Measurements from ENCODE around the gene FGD5. TPM values are rescaled to one million over a fixed set of nuclear protein-coding genes. Genes with fewer than 3 reads are reported as not detected.

Gene FGD5
- total RNA-seq, 1 experiment from 2014 or later = not detected

DNA sequence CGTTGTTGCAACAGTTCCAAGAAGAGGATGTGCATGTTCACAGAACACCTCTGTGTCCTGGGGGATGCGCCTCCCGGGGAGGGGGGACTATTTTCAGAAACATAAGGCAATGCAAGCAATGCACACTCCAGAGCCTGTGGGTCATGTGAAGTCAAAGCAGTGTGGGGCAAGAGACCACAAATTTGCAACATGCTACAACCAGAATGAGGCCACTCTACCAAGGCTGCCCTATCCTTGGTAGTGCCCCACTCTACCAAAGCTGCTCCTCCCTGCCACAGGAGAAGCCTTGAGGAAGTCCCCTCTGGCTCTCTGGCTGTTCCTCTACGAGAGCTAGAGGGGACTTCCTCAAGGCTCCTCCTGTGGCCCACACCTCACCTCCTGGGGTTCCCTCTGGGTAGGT, 120.2 kb downstream of the FGD5 start:
- no peak for TF ChIP-seq EZH2 (IDR thresholded peaks at IDR 0.05; ENCODE audit: borderline replicate concordance, low read depth, low read length, poor library complexity, severe bottlenecking)
- TF ChIP-seq, protein P1, sequence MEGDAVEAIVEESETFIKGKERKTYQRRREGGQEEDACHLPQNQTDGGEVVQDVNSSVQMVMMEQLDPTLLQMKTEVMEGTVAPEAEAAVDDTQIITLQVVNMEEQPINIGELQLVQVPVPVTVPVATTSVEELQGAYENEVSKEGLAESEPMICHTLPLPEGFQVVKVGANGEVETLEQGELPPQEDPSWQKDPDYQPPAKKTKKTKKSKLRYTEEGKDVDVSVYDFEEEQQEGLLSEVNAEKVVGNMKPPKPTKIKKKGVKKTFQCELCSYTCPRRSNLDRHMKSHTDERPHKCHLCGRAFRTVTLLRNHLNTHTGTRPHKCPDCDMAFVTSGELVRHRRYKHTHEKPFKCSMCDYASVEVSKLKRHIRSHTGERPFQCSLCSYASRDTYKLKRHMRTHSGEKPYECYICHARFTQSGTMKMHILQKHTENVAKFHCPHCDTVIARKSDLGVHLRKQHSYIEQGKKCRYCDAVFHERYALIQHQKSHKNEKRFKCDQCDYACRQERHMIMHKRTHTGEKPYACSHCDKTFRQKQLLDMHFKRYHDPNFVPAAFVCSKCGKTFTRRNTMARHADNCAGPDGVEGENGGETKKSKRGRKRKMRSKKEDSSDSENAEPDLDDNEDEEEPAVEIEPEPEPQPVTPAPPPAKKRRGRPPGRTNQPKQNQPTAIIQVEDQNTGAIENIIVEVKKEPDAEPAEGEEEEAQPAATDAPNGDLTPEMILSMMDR (conservative IDR thresholded peaks at IDR 0.05; ENCODE audit: low read depth, low read length) = no peak
- H3K9me3 ChIP-seq (ENCODE audit: low read depth, low read length, poor library complexity, severe bottlenecking) = no peaks in the 10 kb centered on the region
- ChIA-PET POLR2A (ENCODE audit: low non-redundant PET) (no interaction called here), CTCF (no interaction called here)
- intact Hi-C loops (cut with micrococcal nuclease; ENCODE audit: unreplicated experiment) = no loop called here
- no peaks in the 10 kb centered on the region for H3K27me3 ChIP-seq (replicated peaks; ENCODE audit: insufficient read depth, low read depth, low read length, poor library complexity)
- peaks cover 5% of the 10 kb centered on the region for H3K36me3 ChIP-seq (ENCODE audit: insufficient read depth, low read length, poor library complexity, severe bottlenecking)
- BruUV-seq (replicated peaks) = no TSS peak
- H3K4me1 ChIP-seq (ENCODE audit: insufficient read depth, low read length, poor library complexity, severe bottlenecking) = no peaks in the 10 kb centered on the region
- no peak for DNase-seq (ENCODE audit: low spot score)
- no peak overlapping the region for H3K27ac ChIP-seq (ENCODE audit: low read depth, low read length, poor library complexity, severe bottlenecking)
- no peak overlapping the region for H3K4me3 ChIP-seq (ENCODE audit: low read depth, low read length, poor library complexity, severe bottlenecking)

DNA sequence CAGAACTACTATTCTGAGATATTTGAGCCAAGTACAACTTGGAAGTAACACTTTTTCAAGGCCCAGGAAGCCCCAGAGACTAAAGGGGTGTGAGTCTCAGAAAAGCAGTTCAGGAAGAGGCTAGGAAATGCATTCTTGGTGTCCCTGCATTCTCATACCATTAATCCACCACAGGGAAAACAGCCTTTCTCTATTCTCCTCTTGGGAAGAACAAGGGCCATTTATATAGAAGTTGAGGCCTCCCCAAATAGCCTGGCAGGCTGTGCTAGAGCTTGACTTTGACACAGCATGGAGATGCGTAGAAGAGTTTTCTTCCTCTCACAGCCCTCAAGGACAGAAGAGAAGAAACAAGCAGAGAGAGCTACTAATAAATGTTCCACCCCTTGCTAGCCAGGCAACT, 123.1 kb downstream of the FGD5 start:
- Histone ChIP-seq H3K27me3 (replicated peaks; ENCODE audit: insufficient read depth, low read depth, low read length, poor library complexity) (no peaks in the 10 kb centered on the region), H3K9me3 (ENCODE audit: low read depth, low read length, poor library complexity, severe bottlenecking) (no peaks in the 10 kb centered on the region), H3K36me3 (ENCODE audit: insufficient read depth, low read length, poor library complexity, severe bottlenecking) (peaks cover 32% of the 10 kb centered on the region), H3K27ac (ENCODE audit: low read depth, low read length, poor library complexity, severe bottlenecking) (no peak overlapping the region), H3K4me1 (ENCODE audit: insufficient read depth, low read length, poor library complexity, severe bottlenecking) (peaks cover 8% of the 10 kb centered on the region), H3K4me3 (ENCODE audit: low read depth, low read length, poor library complexity, severe bottlenecking) (no peak overlapping the region)
- no peak for DNase-seq (ENCODE audit: low spot score)
- no TSS peak for BruUV-seq (replicated peaks)
- POLR2A ChIA-PET (ENCODE audit: low non-redundant PET) = no interaction called here
- CTCF ChIA-PET = no interaction called here
- TF ChIP-seq, protein P1 (conservative IDR thresholded peaks at IDR 0.05; ENCODE audit: low read depth, low read length) = no peak
- no peak for TF ChIP-seq EZH2 (IDR thresholded peaks at IDR 0.05; ENCODE audit: borderline replicate concordance, low read depth, low read length, poor library complexity, severe bottlenecking)
- intact Hi-C loops (cut with micrococcal nuclease; ENCODE audit: unreplicated experiment) = loop anchor here (10.0 kb wide), 1 partner anchor 767 kb away; the partner anchor contains the start of genes LSM3 and XPC

DNA sequence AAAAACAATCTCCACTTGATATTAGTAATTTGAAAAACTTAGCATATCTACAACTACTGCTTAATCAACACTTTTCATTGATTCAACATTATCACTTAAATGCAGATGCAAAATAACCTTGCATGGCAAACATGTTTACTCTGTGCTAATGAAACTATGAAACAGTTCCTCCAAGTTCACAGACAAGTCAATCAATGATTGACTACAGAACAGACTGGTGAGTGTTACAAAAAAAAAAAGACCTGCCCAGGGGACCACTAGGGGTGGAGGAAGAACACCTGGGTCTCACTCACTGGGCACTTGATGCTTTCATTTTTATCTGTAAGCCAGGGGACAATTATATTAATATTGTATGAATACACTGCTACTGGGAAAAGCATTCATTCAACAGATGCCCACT, 124.3 kb downstream of the FGD5 start:
- Histone ChIP-seq H3K27ac (ENCODE audit: low read depth, low read length, poor library complexity, severe bottlenecking) (no peak overlapping the region), H3K27me3 (replicated peaks; ENCODE audit: insufficient read depth, low read depth, low read length, poor library complexity) (no peaks in the 10 kb centered on the region), H3K9me3 (ENCODE audit: low read depth, low read length, poor library complexity, severe bottlenecking) (no peaks in the 10 kb centered on the region), H3K36me3 (ENCODE audit: insufficient read depth, low read length, poor library complexity, severe bottlenecking) (peaks cover 32% of the 10 kb centered on the region), H3K4me3 (ENCODE audit: low read depth, low read length, poor library complexity, severe bottlenecking) (no peak overlapping the region), H3K4me1 (ENCODE audit: insufficient read depth, low read length, poor library complexity, severe bottlenecking) (peaks cover 8% of the 10 kb centered on the region)
- CTCF ChIA-PET = no interaction called here
- intact Hi-C loops (cut with micrococcal nuclease; ENCODE audit: unreplicated experiment) = loop anchor here (10.0 kb wide), 1 partner anchor 768 kb away; the partner anchor contains the start of genes LSM3 and XPC
- DNase-seq (ENCODE audit: low spot score) = no peak
- POLR2A ChIA-PET (ENCODE audit: low non-redundant PET) = no interaction called here
- no TSS peak for BruUV-seq (replicated peaks)
- TF ChIP-seq, protein P1 (conservative IDR thresholded peaks at IDR 0.05; ENCODE audit: low read depth, low read length) = no peak
- no peak for TF ChIP-seq EZH2 (IDR thresholded peaks at IDR 0.05; ENCODE audit: borderline replicate concordance, low read depth, low read length, poor library complexity, severe bottlenecking)

Data from A673 (cell line).